NOMO-1 treated with DMSO at 0.1 percent for 48 hours (cell line): ENCODE measurements around the gene CCDC158.
"Not testable (repeated sequence)": the region's sequence is repeated elsewhere in the genome, so short reads cannot be mapped to it uniquely, and the experiment has no call there.

Experiments used
- DNase-seq: peaks from one replicate; lab custom pipeline; 2025; ENCODE audit not compliant: unreplicated experiment; lab: John Stamatoyannopoulos, UW

CCDC158 gene

GRCh38 chr4:76312457-76312856 lies 108.5 kb downstream of the CCDC158 start:
- DNase-seq: no peak

DNA sequence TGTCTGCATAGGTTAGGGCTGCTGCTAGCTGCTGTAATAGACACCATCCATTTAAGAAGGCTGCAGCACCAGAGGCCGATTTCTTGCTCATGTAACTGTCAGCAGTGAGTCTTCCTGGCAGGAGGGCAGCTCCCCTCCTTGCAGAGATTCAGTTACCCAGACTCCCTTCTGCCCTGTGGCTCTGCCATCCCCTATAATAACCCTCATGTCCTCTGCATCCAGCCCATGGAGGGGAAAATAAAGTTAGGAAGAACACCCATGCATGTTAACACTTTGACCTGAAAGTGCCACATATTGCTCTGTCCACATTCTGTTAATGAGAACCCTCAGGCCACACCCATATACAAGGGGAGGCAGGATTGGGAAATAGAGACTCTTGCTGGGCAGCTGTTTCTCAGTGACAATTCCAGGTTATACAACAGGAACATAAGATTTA lies 109.0 kb downstream of the CCDC158 start:
- peak; percentile 28 for DNase-seq

- DNase-seq: no peak
These were observed 110.3 kb downstream of the CCDC158 start for GRCh38 chr4:76310683-76311082.

DNA sequence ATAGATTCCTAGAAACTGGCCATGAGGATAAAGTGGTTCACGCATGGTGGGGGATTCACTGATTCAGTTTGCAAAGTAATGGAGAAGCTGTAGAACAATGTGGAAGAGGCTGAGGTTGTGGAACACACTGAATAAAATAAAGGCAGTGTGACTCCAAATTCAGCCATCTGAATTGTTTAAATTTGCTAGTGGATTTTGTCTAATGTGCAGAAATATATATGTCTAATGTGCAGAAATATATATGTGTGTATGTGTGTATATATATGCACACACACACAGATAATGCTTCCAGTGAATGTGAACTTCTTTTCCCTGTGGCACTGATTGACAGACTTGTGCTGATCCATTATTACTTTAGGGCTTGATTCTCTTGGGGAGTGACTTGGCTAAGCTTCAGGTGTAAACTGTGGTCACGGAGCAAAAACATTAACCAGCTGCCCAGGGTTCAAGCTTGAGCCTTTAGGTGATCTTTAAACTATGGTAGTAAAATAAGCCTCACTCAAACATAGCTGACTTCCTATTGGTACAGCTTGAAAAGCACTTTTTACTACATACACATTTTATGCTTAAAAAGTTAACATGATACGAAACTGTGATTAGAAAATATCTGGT lies 110.9 kb downstream of the CCDC158 start:
- DNase-seq: no peak

DNA sequence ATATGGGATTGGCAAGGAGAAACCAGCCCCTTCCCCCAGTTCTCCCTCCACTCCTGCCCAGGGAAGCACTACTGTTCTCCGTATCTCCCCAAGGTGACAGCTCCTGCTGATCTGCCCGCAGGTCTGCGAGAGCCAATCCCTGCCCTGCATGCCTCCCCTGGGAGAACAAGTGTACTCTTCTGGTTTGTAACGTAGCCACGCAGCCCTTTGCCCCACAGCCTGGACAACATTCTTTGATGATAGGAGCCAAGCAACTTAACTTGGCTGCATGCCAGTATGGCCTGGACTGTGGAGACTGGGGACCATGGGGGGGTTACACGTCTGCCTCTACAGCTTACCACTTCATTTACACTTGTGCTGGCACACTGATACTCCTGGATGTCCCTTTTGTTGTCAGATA lies 112.4 kb downstream of the CCDC158 start:
- DNase-seq: no peak

- no peak for DNase-seq
These were observed 113.3 kb downstream of the CCDC158 start for GRCh38 chr4:76307660-76308014.

GRCh38 chr4:76306882-76307659 lies 113.9 kb downstream of the CCDC158 start:
- peak; percentile 42 for DNase-seq

DNA sequence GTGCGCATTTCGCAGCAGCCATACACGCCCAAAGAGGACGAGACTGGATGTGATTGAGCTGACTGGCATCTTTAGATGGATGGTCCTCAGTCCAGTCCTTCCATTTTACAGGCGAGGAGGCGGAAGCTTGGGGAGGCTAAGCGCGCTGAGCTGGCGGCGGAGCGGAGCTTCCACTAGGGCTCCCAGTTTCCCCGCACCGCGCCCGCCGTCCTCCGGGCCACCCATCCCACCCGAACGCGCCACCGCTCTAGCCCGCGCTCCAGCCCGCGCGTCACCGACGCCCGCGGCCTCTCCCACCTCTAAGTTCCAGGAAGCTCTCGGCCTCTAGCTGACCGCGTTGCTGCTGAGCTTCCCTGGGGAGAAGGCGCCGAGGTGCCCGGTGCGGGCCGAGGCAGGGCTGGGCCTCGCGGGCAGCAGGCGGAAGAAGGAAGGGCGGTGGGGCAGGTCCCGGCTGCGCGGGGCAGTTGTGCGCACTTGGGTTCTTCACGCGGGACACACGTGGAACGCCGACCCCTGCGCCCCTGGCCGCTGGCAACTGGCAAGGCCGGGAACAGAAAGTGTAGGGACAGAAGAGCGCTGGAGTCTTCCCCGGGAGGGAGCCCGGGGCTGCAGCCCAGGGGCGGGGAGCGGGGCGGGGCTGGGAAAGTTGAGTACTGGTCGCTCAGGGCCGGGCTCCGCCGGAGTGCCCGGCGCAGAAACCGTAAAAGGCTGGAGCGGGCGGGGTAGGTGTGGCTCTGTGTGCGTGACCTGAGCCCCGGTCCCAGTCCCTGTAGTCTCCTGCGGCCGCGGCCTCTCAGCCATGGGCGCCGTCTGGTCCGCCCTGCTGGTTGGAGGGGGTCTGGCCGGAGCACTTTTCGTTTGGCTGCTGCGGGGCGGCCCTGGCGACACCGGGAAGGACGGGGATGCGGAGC lies 114.7 kb downstream of the CCDC158 start, which contains the start of gene STBD1:
TSS of gene STBD1 (plus strand) at position 763 of the 911 bp plus-strand sequence. CDS start at position 800, 37 bp downstream.
- peak; percentile 53 for DNase-seq

GRCh38 chr4:76305033-76305687 lies 115.8 kb downstream of the CCDC158 start:
- DNase-seq: no peak

DNA sequence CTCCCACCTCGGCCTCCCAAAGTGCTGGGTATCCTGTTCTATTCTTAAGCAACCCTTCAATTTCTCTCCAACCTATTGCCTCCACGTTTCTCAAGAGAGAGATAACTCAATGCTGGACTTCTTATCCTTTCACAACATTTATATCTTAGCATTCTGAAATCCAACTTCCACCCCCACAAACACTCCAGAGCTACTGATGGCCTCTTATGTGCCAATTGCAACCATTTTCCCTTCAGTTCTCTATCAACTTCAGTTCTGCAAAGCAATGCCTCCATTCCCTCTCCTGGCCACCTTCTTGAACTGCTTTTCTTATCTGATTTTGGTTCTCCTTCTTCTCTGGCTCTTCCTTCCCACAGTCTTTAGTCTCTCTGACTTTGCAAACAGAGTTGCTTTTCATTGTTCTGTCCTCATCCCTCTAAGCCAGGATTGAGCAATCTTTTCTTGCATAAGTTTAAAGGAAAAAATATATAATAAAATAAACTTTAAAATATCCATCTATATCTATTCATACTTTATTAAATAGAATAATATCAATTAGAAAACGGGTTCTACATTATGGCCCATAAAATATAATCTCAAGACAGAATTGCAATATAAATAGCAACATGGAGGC lies 118.0 kb downstream of the CCDC158 start:
- DNase-seq: peak; percentile 55

- no peak for DNase-seq
These were observed 119.2 kb downstream of the CCDC158 start for GRCh38 chr4:76301775-76302162.

GRCh38 chr4:76301068-76301774 lies 119.7 kb downstream of the CCDC158 start:
- peak; percentile 87 for DNase-seq

- DNase-seq: peak; percentile 29
These were observed 120.9 kb downstream of the CCDC158 start for GRCh38 chr4:76300012-76300411.

DNA sequence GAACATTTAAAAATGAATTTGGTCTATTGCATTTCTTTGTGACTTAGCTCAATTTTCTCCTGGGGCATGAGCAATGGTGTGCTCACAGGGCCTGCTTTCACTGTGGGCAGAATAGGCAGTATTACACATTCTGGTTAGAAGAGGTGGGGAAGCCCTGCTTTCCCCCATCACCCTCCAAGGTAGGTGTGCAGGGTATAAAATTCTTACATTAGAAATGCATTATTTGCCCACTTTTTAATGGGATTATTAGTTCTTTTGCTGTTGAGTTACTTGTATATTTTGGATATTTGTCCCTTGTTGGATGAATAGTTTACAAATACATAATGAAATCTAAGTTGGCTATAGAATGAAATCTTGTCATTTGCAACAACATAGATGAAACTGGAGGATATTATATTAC lies 122.7 kb downstream of the CCDC158 start:
- DNase-seq: no peak

DNA sequence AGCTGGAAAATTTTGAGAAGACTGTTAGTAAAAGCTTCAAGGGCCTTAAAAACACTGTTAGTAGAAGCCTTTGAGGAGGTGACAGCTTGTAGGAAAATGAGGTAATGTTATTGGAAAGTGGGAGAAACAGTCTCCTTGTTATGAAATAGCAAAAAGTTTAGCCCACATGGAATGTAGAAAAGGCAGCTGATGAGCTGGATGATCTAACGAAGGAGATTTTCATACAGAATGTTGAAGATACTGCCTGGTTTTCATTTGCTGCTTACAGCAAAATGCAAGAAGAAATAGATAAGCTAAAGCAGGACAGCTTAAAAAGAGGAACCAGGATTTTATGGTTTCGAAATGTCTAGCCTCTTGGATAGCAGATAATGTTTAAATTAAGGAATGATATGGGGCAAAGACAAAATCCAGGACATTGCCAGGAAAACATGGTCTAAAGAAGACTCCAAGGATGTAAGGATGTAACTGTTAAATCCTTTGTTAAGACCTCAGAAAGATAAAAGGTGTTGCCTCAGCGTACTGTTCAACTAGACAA lies 124.6 kb downstream of the CCDC158 start:
- DNase-seq: peak; percentile 59

- DNase-seq: no peak
These were observed 127.2 kb downstream of the CCDC158 start for GRCh38 chr4:76293772-76294171.

DNA sequence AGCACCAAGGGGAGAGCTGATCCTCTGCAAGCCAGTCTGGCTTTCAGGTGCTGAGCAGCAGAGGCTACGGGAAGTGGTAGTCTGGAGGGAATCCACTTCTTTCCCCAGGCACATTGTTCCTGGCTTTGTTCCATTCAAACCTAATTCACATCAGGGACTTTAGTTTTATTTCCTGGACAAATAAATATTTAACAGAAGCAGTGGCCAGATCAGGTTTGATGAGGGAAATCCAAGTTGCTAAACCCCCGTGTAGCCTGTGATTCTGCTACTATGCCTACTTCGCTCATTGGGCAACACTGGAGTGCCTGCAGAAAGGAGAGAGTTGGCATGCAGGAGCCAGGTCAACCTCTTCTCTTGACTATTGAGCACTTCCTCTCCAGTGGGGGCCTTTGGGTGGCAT lies 128.2 kb downstream of the CCDC158 start:
- DNase-seq: no peak

DNA sequence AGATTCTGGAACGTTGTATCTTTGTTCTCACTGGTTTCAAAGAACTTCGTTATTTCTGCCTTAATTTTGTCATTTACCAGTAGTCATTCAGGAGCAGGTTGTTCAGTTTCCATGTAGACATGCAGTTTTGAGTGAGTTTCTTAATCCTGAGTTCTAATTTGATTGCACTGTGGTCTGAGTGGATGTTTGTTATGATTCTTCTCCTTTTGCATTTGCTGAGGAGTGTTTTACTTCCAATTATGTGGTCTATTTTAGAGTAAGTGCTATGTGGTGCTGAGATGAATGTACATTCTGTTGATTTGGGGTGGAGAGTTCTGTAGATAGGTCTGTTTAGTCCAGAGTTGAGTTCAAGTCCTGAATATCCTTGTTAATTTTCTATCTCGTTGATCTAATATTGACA lies 133.1 kb downstream of the CCDC158 start:
- not testable (repeated sequence) for DNase-seq

DNA sequence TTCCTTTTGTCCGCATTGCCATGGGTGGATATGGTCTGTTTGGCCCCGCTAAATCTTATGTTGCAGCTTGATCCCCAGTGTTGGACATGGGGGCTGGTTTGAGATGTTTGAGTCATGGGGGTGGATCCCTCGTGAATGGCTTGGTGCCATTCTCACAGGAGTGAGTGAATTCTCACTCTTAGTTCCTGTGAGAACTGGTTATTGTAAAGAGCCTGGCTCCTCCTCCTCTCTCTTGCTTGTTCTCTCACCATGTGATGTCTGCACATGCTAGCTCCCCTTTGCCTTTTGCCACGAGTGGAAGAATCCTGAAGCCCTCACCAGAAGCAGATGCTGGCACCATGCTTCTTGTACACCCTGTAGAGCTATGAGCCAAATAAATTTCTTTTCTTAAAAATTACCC lies 137.0 kb downstream of the CCDC158 start:
- no peak for DNase-seq
